Kidney tubule cell (primary cell): ENCODE data around the gene ACKR2.

Source experiments
- DNase-seq: peaks from one replicate; pipeline ENCODE4 v3.0.0-alpha.2; 2018; ENCODE audit warnings: low spot score

ACKR2 gene

GRCh38 chr3:42855547-42856380, 46.5 kb downstream of the ACKR2 start:
- DNase-seq = no peak

- DNase-seq = no peak
Measured at GRCh38 chr3:42856544-42856943, 47.3 kb downstream of the ACKR2 start.

- no peak for DNase-seq
Measured at GRCh38 chr3:42864321-42864950, 55.2 kb downstream of the ACKR2 start.

GRCh38 chr3:42865256-42865655, 56.0 kb downstream of the ACKR2 start:
- DNase-seq = no peak

GRCh38 chr3:42867138-42867537, 57.9 kb downstream of the ACKR2 start:
- no peak for DNase-seq

- DNase-seq = no peak
Measured at GRCh38 chr3:42868841-42869240, 59.6 kb downstream of the ACKR2 start.

GRCh38 chr3:42871592-42872196, 62.4 kb downstream of the ACKR2 start:
- no peak for DNase-seq

- no peak for DNase-seq
Measured at GRCh38 chr3:42872718-42873117, 63.5 kb downstream of the ACKR2 start.

GRCh38 chr3:42873221-42873982, 64.2 kb downstream of the ACKR2 start:
- peak; percentile 50 for DNase-seq

- no peak for DNase-seq
Measured at GRCh38 chr3:42874749-42875148, 65.5 kb downstream of the ACKR2 start.

GRCh38 chr3:42875325-42876151, 66.3 kb downstream of the ACKR2 start, which contains the start of gene CYP8B1:
Gene CYP8B1, minus strand, starts transcription at chr3:42875879. Its CDS starts 63 bp downstream, at chr3:42875816.
- no peak for DNase-seq

GRCh38 chr3:42876401-42876800, 67.2 kb downstream of the ACKR2 start:
- no peak for DNase-seq

- peak; percentile 70 for DNase-seq
Measured at GRCh38 chr3:42876940-42877720, 67.9 kb downstream of the ACKR2 start.

GRCh38 chr3:42877881-42878280, 68.6 kb downstream of the ACKR2 start:
- DNase-seq = no peak

- no peak for DNase-seq
Measured at GRCh38 chr3:42880183-42880582, 70.9 kb downstream of the ACKR2 start.

- peak; percentile 90 for DNase-seq
Measured at GRCh38 chr3:42880601-42881451, 71.6 kb downstream of the ACKR2 start.

- peak; percentile 70 for DNase-seq
Measured at GRCh38 chr3:42883251-42883930, 74.1 kb downstream of the ACKR2 start.

GRCh38 chr3:42884324-42884723, 75.1 kb downstream of the ACKR2 start:
- peak; percentile 31 for DNase-seq

- DNase-seq = no peak
Measured at GRCh38 chr3:42886294-42886822, 77.1 kb downstream of the ACKR2 start.
